HEK293 (cell line): ENCODE measurements around the gene RBMS3.

ENCODE experiments used
- CTCF ChIA-PET: fragments of 350-600 bp; formaldehyde crosslinking; extraction: SDS; loops from one replicate; lab custom pipeline; 2021; ENCODE audit warnings: antibody characterized with exemption; lab: Yijun Ruan, JAX
- POLR2A ChIA-PET: fragments of 300-600 bp; formaldehyde crosslinking; extraction: SDS; loops from one replicate; lab custom pipeline; 2020; ENCODE audit warnings: antibody characterized with exemption, inconsistent platforms; lab: Yijun Ruan, JAX
- H3K27ac ChIP-seq: fragments of 200-500 bp; sonication (Bioruptor generic); 2 replicates; pipeline ENCODE4 v1.5.1; 2014; ENCODE audit warnings: low read depth, low read length, control low read depth, inconsistent platforms; ENCODE audit errors: extremely low read depth
- H3K36me3 ChIP-seq, 2 experiments: fragments of 200-500 bp in 1 of 2; sonication (Bioruptor generic) in 1 of 2; 1 replicate in 1 of 2; 2 replicates in 1 of 2; pipeline ENCODE4 v1.5.1; 2014 to 2017; ENCODE audit warnings: inconsistent platforms in 2 of 2, low read length in 2 of 2; ENCODE audit not compliant: control insufficient read depth in 2 of 2, insufficient read depth in 1 of 2
- H3K4me1 ChIP-seq: fragments of 200-500 bp; sonication (Bioruptor generic); 2 replicates; pipeline ENCODE4 v1.5.1; 2014; ENCODE audit warnings: mild to moderate bottlenecking, low read length, inconsistent platforms; ENCODE audit not compliant: control insufficient read depth, insufficient read depth
- H3K4me3 ChIP-seq: 2 replicates; pipeline ENCODE4 v1.5.1; 2011; ENCODE audit warnings: low read depth, mild to moderate bottlenecking, control low read depth, low read length, moderate library complexity
- H3K9me3 ChIP-seq: fragments of 200-500 bp; sonication (Bioruptor generic); 2 replicates; pipeline ENCODE4 v1.5.1; 2014; ENCODE audit warnings: low read depth, low read length, inconsistent platforms; ENCODE audit not compliant: control insufficient read depth, insufficient read depth
- AEBP2 ChIP-seq: fragments of 450-650 bp; formaldehyde crosslinking; IDR thresholded peaks from 2 replicates; pipeline ENCODE4 v1.5.1; 2016; ENCODE audit warnings: missing biosample characterization, missing genetic modification characterization, borderline replicate concordance
- KLF9 ChIP-seq: fragments of 450-650 bp; formaldehyde crosslinking; IDR thresholded peaks from 2 replicates; pipeline ENCODE4 v1.5.1; 2016; ENCODE audit warnings: missing biosample characterization, missing genetic modification characterization, low read depth
- OVOL3 ChIP-seq: fragments of 450-650 bp; formaldehyde crosslinking; IDR thresholded peaks from 2 replicates; pipeline ENCODE4 v1.5.1; 2016; ENCODE audit warnings: missing biosample characterization, missing genetic modification characterization
- ZBTB49 ChIP-seq: fragments of 450-650 bp; formaldehyde crosslinking; IDR thresholded peaks from 2 replicates; pipeline ENCODE4 v1.5.1; 2016; ENCODE audit warnings: missing biosample characterization, missing genetic modification characterization, low read depth
- ZFP69B ChIP-seq: fragments of 450-650 bp; formaldehyde crosslinking; IDR thresholded peaks from 2 replicates; pipeline ENCODE4 v1.5.1; 2016; ENCODE audit warnings: missing biosample characterization, missing genetic modification characterization
- ZNF138 ChIP-seq: fragments of 450-650 bp; formaldehyde crosslinking; IDR thresholded peaks from 2 replicates; pipeline ENCODE4 v1.5.1; 2016; ENCODE audit warnings: missing biosample characterization, missing genetic modification characterization, borderline replicate concordance
- ZNF169 ChIP-seq: fragments of 450-650 bp; formaldehyde crosslinking; IDR thresholded peaks from 2 replicates; pipeline ENCODE4 v1.5.1; 2016; ENCODE audit warnings: missing biosample characterization, missing genetic modification characterization
- ZNF239 ChIP-seq: fragments of 450-650 bp; formaldehyde crosslinking; IDR thresholded peaks from 2 replicates; pipeline ENCODE4 v1.5.1; 2016; ENCODE audit warnings: missing biosample characterization, missing genetic modification characterization
- ZNF24 ChIP-seq: fragments of 450-650 bp; formaldehyde crosslinking; IDR thresholded peaks from 2 replicates; pipeline ENCODE4 v1.5.1; 2016; ENCODE audit warnings: missing biosample characterization, missing genetic modification characterization
- ZNF26 ChIP-seq: fragments of 450-650 bp; formaldehyde crosslinking; IDR thresholded peaks from 2 replicates; pipeline ENCODE4 v1.5.1; 2016; ENCODE audit warnings: missing biosample characterization, missing genetic modification characterization
- ZNF335 ChIP-seq: fragments of 450-650 bp; formaldehyde crosslinking; conservative IDR thresholded peaks from 2 replicates; pipeline ENCODE4 v1.5.1; 2016; ENCODE audit warnings: missing biosample characterization, missing genetic modification characterization
- ZNF416 ChIP-seq: fragments of 450-650 bp; formaldehyde crosslinking; IDR thresholded peaks from 2 replicates; pipeline ENCODE4 v1.5.1; 2016; ENCODE audit warnings: missing biosample characterization, missing genetic modification characterization
- ZNF501 ChIP-seq: fragments of 450-650 bp; formaldehyde crosslinking; IDR thresholded peaks from 2 replicates; pipeline ENCODE4 v1.5.1; 2016; ENCODE audit warnings: missing biosample characterization, missing genetic modification characterization
- ZNF677 ChIP-seq: fragments of 450-650 bp; IDR thresholded peaks from 2 replicates; pipeline ENCODE4 v1.5.0; 2018; ENCODE audit warnings: missing biosample characterization, mild to moderate bottlenecking, missing genetic modification characterization, moderate library complexity
- ZNF747 ChIP-seq: fragments of 450-650 bp; formaldehyde crosslinking; IDR thresholded peaks from 2 replicates; pipeline ENCODE4 v1.5.1; 2016; ENCODE audit warnings: missing biosample characterization, missing genetic modification characterization
- TF ChIP-seq, protein P1 (sequence below): fragments of 450-650 bp; formaldehyde crosslinking; conservative IDR thresholded peaks from 2 replicates; pipeline ENCODE4 v1.5.1; 2016; ENCODE audit warnings: low read depth, missing biosample characterization, missing genetic modification characterization
- TF ChIP-seq, protein P2 (sequence below): fragments of 450-650 bp; formaldehyde crosslinking; IDR thresholded peaks from 2 replicates; pipeline ENCODE4; 2016; ENCODE audit warnings: missing biosample characterization, missing genetic modification characterization
- TF ChIP-seq, protein P3 (sequence below): fragments of 450-650 bp; formaldehyde crosslinking; IDR thresholded peaks from 2 replicates; pipeline ENCODE4 v1.5.1; 2016; ENCODE audit warnings: missing biosample characterization, missing genetic modification characterization

The RBMS3 gene

DNA sequence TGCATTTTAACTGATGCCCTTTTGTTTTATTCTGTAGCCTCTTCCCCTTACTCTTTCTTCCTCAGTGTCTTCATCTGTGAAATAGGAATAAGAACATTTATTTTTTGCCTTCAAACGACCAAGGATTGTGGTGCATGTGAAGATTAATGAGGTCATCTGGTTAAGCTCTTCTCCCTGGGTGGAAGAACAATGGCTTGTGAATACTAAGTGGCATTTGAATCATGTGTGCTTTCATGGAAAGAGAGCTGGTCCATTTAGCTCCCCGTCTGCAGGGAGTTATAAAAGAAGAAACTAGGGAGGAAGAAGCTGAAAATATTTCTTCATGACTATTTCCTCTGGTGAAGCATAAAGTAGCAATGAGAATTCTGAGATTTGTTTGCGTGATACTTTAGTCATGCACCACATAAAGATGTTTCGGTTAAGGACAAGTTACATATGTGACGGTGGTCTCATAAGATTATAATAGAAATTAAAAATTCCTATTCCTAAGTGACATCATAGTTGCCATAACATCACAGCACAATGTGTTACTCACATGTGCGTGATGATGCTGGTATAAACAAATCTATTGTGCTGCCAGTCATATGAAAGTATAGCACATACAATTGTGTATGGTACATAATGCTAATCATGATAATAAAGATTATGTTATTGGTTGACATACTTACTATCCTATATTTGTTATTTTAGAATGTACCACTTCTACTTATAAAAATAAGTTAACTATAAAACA lies 374.3 kb downstream of the RBMS3 start (continued):
- TF ChIP-seq, protein P1, sequence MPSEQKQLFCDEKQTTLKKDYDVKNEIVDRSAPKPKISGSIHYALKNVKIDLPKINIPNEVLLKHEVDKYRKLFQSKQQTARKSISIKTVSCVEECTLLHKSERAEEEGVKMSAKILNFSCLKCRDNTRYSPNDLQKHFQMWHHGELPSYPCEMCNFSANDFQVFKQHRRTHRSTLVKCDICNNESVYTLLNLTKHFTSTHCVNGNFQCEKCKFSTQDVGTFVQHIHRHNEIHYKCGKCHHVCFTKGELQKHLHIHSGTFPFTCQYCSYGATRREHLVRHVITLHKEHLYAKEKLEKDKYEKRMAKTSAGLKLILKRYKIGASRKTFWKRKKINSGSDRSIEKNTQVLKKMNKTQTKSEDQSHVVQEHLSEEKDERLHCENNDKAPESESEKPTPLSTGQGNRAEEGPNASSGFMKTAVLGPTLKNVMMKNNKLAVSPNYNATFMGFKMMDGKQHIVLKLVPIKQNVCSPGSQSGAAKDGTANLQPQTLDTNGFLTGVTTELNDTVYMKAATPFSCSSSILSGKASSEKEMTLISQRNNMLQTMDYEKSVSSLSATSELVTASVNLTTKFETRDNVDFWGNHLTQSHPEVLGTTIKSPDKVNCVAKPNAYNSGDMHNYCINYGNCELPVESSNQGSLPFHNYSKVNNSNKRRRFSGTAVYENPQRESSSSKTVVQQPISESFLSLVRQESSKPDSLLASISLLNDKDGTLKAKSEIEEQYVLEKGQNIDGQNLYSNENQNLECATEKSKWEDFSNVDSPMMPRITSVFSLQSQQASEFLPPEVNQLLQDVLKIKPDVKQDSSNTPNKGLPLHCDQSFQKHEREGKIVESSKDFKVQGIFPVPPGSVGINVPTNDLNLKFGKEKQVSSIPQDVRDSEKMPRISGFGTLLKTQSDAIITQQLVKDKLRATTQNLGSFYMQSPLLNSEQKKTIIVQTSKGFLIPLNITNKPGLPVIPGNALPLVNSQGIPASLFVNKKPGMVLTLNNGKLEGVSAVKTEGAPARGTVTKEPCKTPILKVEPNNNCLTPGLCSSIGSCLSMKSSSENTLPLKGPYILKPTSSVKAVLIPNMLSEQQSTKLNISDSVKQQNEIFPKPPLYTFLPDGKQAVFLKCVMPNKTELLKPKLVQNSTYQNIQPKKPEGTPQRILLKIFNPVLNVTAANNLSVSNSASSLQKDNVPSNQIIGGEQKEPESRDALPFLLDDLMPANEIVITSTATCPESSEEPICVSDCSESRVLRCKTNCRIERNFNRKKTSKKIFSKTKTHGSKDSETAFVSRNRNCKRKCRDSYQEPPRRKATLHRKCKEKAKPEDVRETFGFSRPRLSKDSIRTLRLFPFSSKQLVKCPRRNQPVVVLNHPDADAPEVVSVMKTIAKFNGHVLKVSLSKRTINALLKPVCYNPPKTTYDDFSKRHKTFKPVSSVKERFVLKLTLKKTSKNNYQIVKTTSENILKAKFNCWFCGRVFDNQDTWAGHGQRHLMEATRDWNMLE (tag by site-specific recombination), result no peak
- TF ChIP-seq OVOL3 (tag by site-specific recombination), result no peak
- TF ChIP-seq ZNF24, result no peak

DNA sequence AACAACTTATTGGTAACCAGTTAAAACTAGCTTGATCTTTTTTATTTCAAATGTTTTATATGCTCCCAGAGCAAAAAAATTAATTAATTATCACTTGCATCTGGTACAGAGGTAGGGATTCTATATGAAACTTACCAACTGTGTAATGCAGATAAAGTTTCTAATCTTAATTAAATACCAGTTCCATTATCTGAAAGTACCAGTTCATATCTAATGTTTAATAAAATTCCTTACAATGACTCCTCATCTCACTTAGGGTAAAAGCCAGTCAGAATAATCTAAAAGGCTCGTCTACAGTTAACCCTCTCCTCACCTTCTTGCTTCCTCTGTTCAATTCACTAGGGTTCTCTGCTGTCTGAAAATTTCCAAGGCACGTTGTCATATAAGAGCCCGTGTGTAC lies 384.8 kb downstream of the RBMS3 start:
- Histone ChIP-seq H3K4me3 (no peak overlapping the region), H3K27ac (no peak overlapping the region), H3K36me3 (no peaks in the 10 kb centered on the region), H3K4me1 (no peaks in the 10 kb centered on the region), H3K9me3 (no peaks in the 10 kb centered on the region)
- ChIA-PET CTCF (interaction anchor here (0.6 kb wide), 1 partner anchor 1509 kb away, joined by 3 read pairs; no protein-coding TSS in a partner anchor), POLR2A (no interaction called here)
- TF ChIP-seq ZNF138 (tag by site-specific recombination), result no peak
- no peak for TF ChIP-seq ZNF239 (tag by site-specific recombination)
- TF ChIP-seq ZNF677 (tag by site-specific recombination), result no peak
- no peak for TF ChIP-seq ZNF416
- TF ChIP-seq, protein P2, sequence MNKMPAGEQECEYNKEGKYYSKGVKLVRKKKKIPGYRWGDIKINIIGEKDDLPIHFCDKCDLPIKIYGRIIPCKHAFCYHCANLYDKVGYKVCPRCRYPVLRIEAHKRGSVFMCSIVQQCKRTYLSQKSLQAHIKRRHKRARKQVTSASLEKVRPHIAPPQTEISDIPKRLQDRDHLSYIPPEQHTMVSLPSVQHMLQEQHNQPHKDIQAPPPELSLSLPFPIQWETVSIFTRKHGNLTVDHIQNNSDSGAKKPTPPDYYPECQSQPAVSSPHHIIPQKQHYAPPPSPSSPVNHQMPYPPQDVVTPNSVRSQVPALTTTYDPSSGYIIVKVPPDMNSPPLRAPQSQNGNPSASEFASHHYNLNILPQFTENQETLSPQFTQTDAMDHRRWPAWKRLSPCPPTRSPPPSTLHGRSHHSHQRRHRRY, result no peak
- TF ChIP-seq ZNF26 (tag by site-specific recombination), result no peak
- no peak for TF ChIP-seq ZNF747
- TF ChIP-seq, protein P3, sequence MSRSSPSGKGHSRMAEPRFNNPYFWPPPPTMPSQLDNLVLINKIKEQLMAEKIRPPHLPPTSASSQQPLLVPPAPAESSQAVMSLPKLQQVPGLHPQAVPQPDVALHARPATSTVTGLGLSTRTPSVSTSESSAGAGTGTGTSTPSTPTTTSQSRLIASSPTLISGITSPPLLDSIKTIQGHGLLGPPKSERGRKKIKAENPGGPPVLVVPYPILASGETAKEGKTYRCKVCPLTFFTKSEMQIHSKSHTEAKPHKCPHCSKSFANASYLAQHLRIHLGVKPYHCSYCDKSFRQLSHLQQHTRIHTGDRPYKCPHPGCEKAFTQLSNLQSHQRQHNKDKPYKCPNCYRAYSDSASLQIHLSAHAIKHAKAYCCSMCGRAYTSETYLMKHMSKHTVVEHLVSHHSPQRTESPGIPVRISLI (tag by site-specific recombination), result no peak
- TF ChIP-seq ZNF169, result no peak
- TF ChIP-seq KLF9 (tag by site-specific recombination), result no peak
- TF ChIP-seq ZBTB49 (tag by site-specific recombination), result no peak
- TF ChIP-seq ZFP69B (tag by site-specific recombination), result no peak
- TF ChIP-seq ZNF335 (tag by site-specific recombination), result no peak
- no peak for TF ChIP-seq AEBP2 (tag by site-specific recombination)
- no peak for TF ChIP-seq ZNF501 (tag by site-specific recombination)
